Uterus (tissue), 4 donors: Measurements from ENCODE around the gene SUDS3. TPM values are rescaled to one million over a fixed set of nuclear protein-coding genes. Genes with fewer than 3 reads are reported as not detected.

Experiments used
- DNase-seq, 2 donors: peaks; one replicate each; pipeline ENCODE4 v3.0.0-alpha.2; 2019 to 2020
- H3K27ac ChIP-seq, 2 donors: fragments of 200-600 bp; sonication (generic); 1 replicate in 1 of 2; 2 replicates in 1 of 2; pipeline ENCODE4 v1.5.1; 2016 to 2018
- H3K27me3 ChIP-seq, 2 donors: fragments of 200-600 bp; sonication (generic); one replicate each; pipeline ENCODE4 v1.5.1; 2018 to 2019; ENCODE audit warnings: control low read depth in 1 of 2
- H3K36me3 ChIP-seq, 2 donors: fragments of 200-600 bp; sonication (generic); one replicate each; pipeline ENCODE4 v1.5.1; 2019; ENCODE audit warnings: control low read depth in 1 of 2
- H3K4me1 ChIP-seq, 2 donors: fragments of 200-600 bp; sonication (generic); one replicate each; pipeline ENCODE4 v1.5.1; 2018 to 2019; ENCODE audit warnings: control low read depth in 1 of 2
- H3K4me3 ChIP-seq, 2 donors: fragments of 200-600 bp; sonication (generic); 1 replicate in 1 of 2; 2 replicates in 1 of 2; pipeline ENCODE4 v1.5.1; 2018 to 2019; ENCODE audit warnings: mild to moderate bottlenecking in 1 of 2
- H3K9me3 ChIP-seq, 2 donors: fragments of 200-600 bp; sonication (generic); one replicate each; pipeline ENCODE4 v1.5.1; 2019; ENCODE audit warnings: control low read depth in 1 of 2
- CTCF ChIP-seq, 4 experiments: fragments of 200-600 bp in 2 of 4; fragments of 450-650 bp in 2 of 4; sonication (generic) in 2 of 4; IDR thresholded peaks; one replicate each; pipeline ENCODE4 v1.5.1; 2016 to 2019; ENCODE audit warnings: antibody characterized with exemption in 4 of 4, mild to moderate bottlenecking in 2 of 4, moderate library complexity in 1 of 4
- POLR2A ChIP-seq, 2 donors: fragments of 450-650 bp; IDR thresholded peaks; one replicate each; pipeline ENCODE4 v1.6.1; 2016; ENCODE audit warnings: antibody characterized with exemption in 2 of 2, mild to moderate bottlenecking in 1 of 2, moderate library complexity in 1 of 2
- intact Hi-C: fragments of 100-400 bp; cut with DNase I; formaldehyde crosslinking; loops from one replicate; pipeline ENCODE4 v1.15.1; 2023; ENCODE audit warnings: low total_unique reads
- total RNA-seq, 4 donors: library from RNA; depleted of rRNA in 3 of 4; stranded (reverse); fragments of >200 nt in 3 of 4; gene quantifications; one replicate each; pipeline versions ENCODE4 v1.1.0 to v1.2.4, GENCODE V29; 2014 to 2023
- donor health status: DM: yes; HTN: yes; CAD: no.

SUDS3 gene
- total RNA-seq, 4 donors from 2014 or later: 22.4 to 74.3 (median 30.7) TPM

GRCh38 chr12:118372541-118373495 lies 3.5 kb upstream of the SUDS3 start, which contains the start of gene TAOK3:
TAOK3 (minus strand) TSS chr12:118372907; CDS start chr12:118255567, 117,340 bp downstream.
- H3K36me3 ChIP-seq: no peaks in the 10 kb centered on the region
- H3K9me3 ChIP-seq: no peaks in the 10 kb centered on the region
- peak within 1 kb of the TSS; percentile 78 to 89 for H3K4me3 ChIP-seq
- peak within 1 kb of the TSS; percentile 94 to 97 for H3K27ac ChIP-seq
- peak; percentile 98 to 99 for DNase-seq
- H3K4me1 ChIP-seq: peaks cover 0 to 7% of the 10 kb centered on the region in 2 donors
- peak in 2 of 4 experiments; percentile 7 to 8 for TF ChIP-seq CTCF (IDR thresholded peaks at IDR 0.05)
- peak; percentile 80 to 93 for TF ChIP-seq POLR2A (IDR thresholded peaks at IDR 0.05)
- intact Hi-C loops: loop anchor here (10.0 kb wide), 1 partner anchor 248 kb away; no protein-coding TSS in a partner anchor
- no peaks in the 10 kb centered on the region for H3K27me3 ChIP-seq

DNA sequence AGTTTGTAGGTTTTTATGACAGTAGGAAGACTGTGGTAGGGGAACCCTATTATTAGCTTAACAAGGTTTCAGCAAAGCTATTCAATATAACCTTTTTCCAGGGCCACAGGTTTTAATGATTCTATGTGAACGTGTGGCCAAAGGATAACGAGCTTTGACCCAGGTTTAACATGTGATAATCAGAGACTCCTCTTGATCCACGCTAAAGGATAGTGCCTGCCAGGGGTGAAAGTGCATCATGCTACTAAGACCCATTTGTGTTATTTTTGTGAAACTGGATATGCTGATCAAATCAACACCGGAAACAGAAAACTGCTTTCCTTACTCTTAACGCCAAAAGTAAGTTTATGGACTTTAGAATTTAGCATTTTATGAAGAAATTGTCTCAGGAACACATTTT lies 2.7 kb upstream of the SUDS3 start:
- H3K36me3 ChIP-seq: no peaks in the 10 kb centered on the region
- intact Hi-C loops: loop anchor here (10.0 kb wide), 1 partner anchor 249 kb away; no protein-coding TSS in a partner anchor
- peak overlapping the region; percentile 46 to 89 for H3K4me3 ChIP-seq
- no peaks in the 10 kb centered on the region for H3K9me3 ChIP-seq
- peaks cover 0 to 7% of the 10 kb centered on the region in 2 donors for H3K4me1 ChIP-seq
- no peak for DNase-seq
- H3K27ac ChIP-seq: peak overlapping the region; percentile 94 to 97
- H3K27me3 ChIP-seq: no peaks in the 10 kb centered on the region
- no peak for TF ChIP-seq CTCF (IDR thresholded peaks at IDR 0.05)
- TF ChIP-seq POLR2A (IDR thresholded peaks at IDR 0.05): no peak

DNA sequence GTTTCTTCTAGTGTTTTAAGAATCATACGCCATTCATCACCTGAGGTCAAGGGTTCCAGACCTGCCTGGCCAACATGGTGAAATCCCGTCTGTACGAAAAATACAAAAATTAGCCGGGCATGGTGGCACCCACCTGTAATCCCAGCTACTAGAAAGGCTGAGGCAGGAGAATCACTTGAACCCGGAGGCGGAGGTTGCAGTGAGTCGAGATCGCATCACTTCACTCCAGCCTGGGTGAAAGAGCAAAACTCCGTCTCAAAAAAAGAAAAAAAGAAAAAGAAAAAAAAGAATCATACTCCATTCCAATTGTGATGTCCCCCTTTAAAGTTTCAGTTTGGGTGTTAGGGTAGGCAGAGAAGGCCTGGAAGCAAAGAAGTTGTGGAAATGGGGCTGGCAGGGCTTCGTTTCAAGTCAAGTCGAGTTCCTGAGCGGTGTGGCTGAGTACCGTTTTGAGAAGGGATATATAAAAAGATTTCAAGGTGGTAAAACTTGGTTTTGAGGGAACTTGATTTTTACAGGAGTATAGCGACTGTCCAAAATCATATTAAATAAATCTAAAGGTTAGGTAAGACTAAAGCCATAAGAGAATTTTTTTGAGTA lies 2.1 kb upstream of the SUDS3 start:
- Histone ChIP-seq H3K36me3 (no peaks in the 10 kb centered on the region), H3K4me3 (no peak overlapping the region), H3K27me3 (no peaks in the 10 kb centered on the region), H3K4me1 (peaks cover 0 to 7% of the 10 kb centered on the region in 2 donors), H3K27ac (peak overlapping the region; percentile 94 to 97), H3K9me3 (no peaks in the 10 kb centered on the region)
- TF ChIP-seq POLR2A (IDR thresholded peaks at IDR 0.05) (no peak), CTCF (IDR thresholded peaks at IDR 0.05) (no peak)
- intact Hi-C loops: loop anchor here (10.0 kb wide), 1 partner anchor 249 kb away; no protein-coding TSS in a partner anchor
- DNase-seq: no peak

DNA sequence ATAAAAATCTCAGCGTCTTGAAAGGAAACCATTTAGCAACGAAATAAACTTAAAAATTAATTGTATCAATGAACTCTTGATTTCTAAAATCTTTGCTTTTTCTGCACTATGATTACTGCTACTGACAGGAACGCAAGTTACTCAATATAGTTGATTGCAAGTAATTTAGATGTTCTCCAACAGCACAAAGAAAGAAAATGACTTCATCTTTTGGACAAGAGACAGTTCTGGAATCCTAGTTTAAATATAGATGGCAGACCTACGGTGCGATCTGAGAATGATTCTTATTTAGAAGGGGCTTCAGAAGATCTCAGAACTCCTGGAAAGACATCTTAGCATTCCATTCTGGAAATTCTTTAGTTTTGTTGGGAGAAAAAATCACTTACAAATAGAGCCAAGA lies 1.4 kb upstream of the SUDS3 start:
- peaks cover 0 to 7% of the 10 kb centered on the region in 2 donors for H3K4me1 ChIP-seq
- no peak overlapping the region for H3K4me3 ChIP-seq
- no peaks in the 10 kb centered on the region for H3K9me3 ChIP-seq
- H3K27ac ChIP-seq: peak overlapping the region; percentile 94 to 97
- H3K27me3 ChIP-seq: no peaks in the 10 kb centered on the region
- intact Hi-C loops: loop anchor here (5.0 to 10.0 kb wide), 2 partner anchors 193 to 250 kb away; no protein-coding TSS in a partner anchor
- no peaks in the 10 kb centered on the region for H3K36me3 ChIP-seq
- no peak for DNase-seq
- no peak for TF ChIP-seq CTCF (IDR thresholded peaks at IDR 0.05)
- no peak for TF ChIP-seq POLR2A (IDR thresholded peaks at IDR 0.05)
